ENCODE measurements around the gene PCAT7.
A peak's percentile ranks its signal among the peaks of the same experiment; 100 is the strongest.
"Not testable (repeated sequence)": the region's sequence is repeated elsewhere in the genome, so short reads cannot be mapped to it uniquely, and the experiment has no call there.

PCAT7 gene

GRCh38 chr9:94554439-94555331 lies at the start of gene PCAT7:
Gene PCAT7 (plus strand): TSS chr9:94555083.
- peak; percentile 67 for DNase-seq

GRCh38 chr9:94506370-94506769 lies 48.5 kb upstream of the PCAT7 start:
- DNase-seq: not testable (repeated sequence)

GRCh38 chr9:94507531-94508258 lies 47.2 kb upstream of the PCAT7 start:
- DNase-seq: no peak

GRCh38 chr9:94511134-94511954 lies 43.5 kb upstream of the PCAT7 start:
- DNase-seq: peak; percentile 73

- DNase-seq: no peak
Observed at GRCh38 chr9:94511955-94512265, 43.0 kb upstream of the PCAT7 start.

GRCh38 chr9:94514722-94515121 lies 40.2 kb upstream of the PCAT7 start:
- DNase-seq: no peak

- DNase-seq: no peak
Observed at GRCh38 chr9:94517254-94517653, 37.6 kb upstream of the PCAT7 start.

- no peak for DNase-seq
Observed at GRCh38 chr9:94525396-94526035, 29.4 kb upstream of the PCAT7 start.

GRCh38 chr9:94526271-94526670 lies 28.6 kb upstream of the PCAT7 start:
- DNase-seq: no peak

GRCh38 chr9:94526951-94527350 lies 27.9 kb upstream of the PCAT7 start:
- DNase-seq: no peak

- DNase-seq: no peak
Observed at GRCh38 chr9:94528886-94529285, 26.0 kb upstream of the PCAT7 start.

- no peak for DNase-seq
Observed at GRCh38 chr9:94533155-94533554, 21.7 kb upstream of the PCAT7 start.

GRCh38 chr9:94533601-94534000 lies 21.3 kb upstream of the PCAT7 start:
- DNase-seq: no peak

GRCh38 chr9:94534901-94535300 lies 20.0 kb upstream of the PCAT7 start:
- peak; percentile 64 for DNase-seq

GRCh38 chr9:94538908-94539307 lies 16.0 kb upstream of the PCAT7 start:
- DNase-seq: no peak

GRCh38 chr9:94544335-94544734 lies 10.5 kb upstream of the PCAT7 start:
- DNase-seq: not testable (repeated sequence)

- no peak for DNase-seq
Observed at GRCh38 chr9:94545940-94546339, 8.9 kb upstream of the PCAT7 start.

- no peak for DNase-seq
Observed at GRCh38 chr9:94553029-94553938, 1.6 kb upstream of the PCAT7 start.

GRCh38 chr9:94554078-94554438 lies 825 bp upstream of the PCAT7 start:
- DNase-seq: no peak

- DNase-seq: no peak
Observed at GRCh38 chr9:94557376-94557775, 2.5 kb downstream of the PCAT7 start.

- DNase-seq: no peak
Observed at GRCh38 chr9:94560237-94560636, 5.4 kb downstream of the PCAT7 start.

GRCh38 chr9:94563548-94563947 lies 8.7 kb downstream of the PCAT7 start:
- no peak for DNase-seq

Measured in fibroblast of skin of right biceps (primary cell).